Common myeloid progenitor, CD34-positive (primary cell): ENCODE data around the gene NMNAT2.

ENCODE experiments used
- CTCF ChIA-PET: fragments of 350-600 bp; sonication (Branson Sonifier 250); formaldehyde crosslinking; loops from one replicate; lab custom pipeline; 2021; ENCODE audit warnings: antibody characterized with exemption; lab: Charles Lee
- POLR2A ChIA-PET: fragments of 350-600 bp; sonication (Branson Sonifier 250); formaldehyde crosslinking; loops from one replicate; lab custom pipeline; 2021; ENCODE audit warnings: antibody characterized with exemption; lab: Charles Lee
- DNase-seq, 3 donors: peaks; one replicate each; pipeline versions ENCODE4 v3.0.0 to v3.0.0-alpha.2; 2013
- H3K27ac ChIP-seq, 2 experiments: 1 replicate in 1 of 2; 2 replicates in 1 of 2; pipeline ENCODE4 v1.7.0; 2013; ENCODE audit warnings: inconsistent platforms in 2 of 2, low read length in 2 of 2, mild to moderate bottlenecking in 2 of 2, low read depth in 1 of 2, moderate library complexity in 1 of 2; ENCODE audit not compliant: severe bottlenecking in 2 of 2, insufficient read depth in 1 of 2, poor library complexity in 1 of 2
- H3K27me3 ChIP-seq, 5 experiments: replicated peaks in 2 of 5; 1 replicate in 3 of 5; 2 replicates in 2 of 5; pipeline versions ENCODE4 v1.6.1 to v1.7.0; 2013; ENCODE audit warnings: low read length in 4 of 5, mild to moderate bottlenecking in 2 of 5, moderate library complexity in 2 of 5, inconsistent platforms in 1 of 5; ENCODE audit not compliant: insufficient read depth in 5 of 5, control insufficient read depth in 4 of 5
- H3K36me3 ChIP-seq, 4 experiments: 1 replicate in 2 of 4; 2 replicates in 2 of 4; pipeline versions ENCODE4 v1.6.1 to v1.7.0; 2013; ENCODE audit warnings: low read length in 3 of 4, control low read depth in 1 of 4, mild to moderate bottlenecking in 1 of 4; ENCODE audit not compliant: control insufficient read depth in 4 of 4, insufficient read depth in 4 of 4
- H3K4me1 ChIP-seq, 4 experiments: 1 replicate in 3 of 4; 2 replicates in 1 of 4; pipeline versions ENCODE4 v1.6.1 to v1.7.1; 2013; ENCODE audit warnings: low read length in 3 of 4, mild to moderate bottlenecking in 3 of 4, control low read depth in 1 of 4, inconsistent platforms in 1 of 4, moderate library complexity in 1 of 4; ENCODE audit not compliant: control insufficient read depth in 4 of 4, insufficient read depth in 4 of 4; ENCODE audit errors: control extremely low read depth in 1 of 4
- H3K4me3 ChIP-seq, 7 experiments: 1 replicate in 4 of 7; 2 replicates in 3 of 7; pipeline versions ENCODE4 v1.5.1 to v1.7.0; 2013; ENCODE audit warnings: mild to moderate bottlenecking in 7 of 7, low read length in 6 of 7, moderate library complexity in 6 of 7, inconsistent platforms in 2 of 7, low read depth in 2 of 7, control low read depth in 1 of 7; ENCODE audit not compliant: insufficient read depth in 4 of 7, control insufficient read depth in 1 of 7; ENCODE audit errors: extremely low read depth in 1 of 7
- H3K9me3 ChIP-seq, 5 experiments: 1 replicate in 4 of 5; 2 replicates in 1 of 5; pipeline versions ENCODE4 v1.6.1 to v1.7.1; 2013; ENCODE audit warnings: low read length in 4 of 5, mild to moderate bottlenecking in 2 of 5, inconsistent platforms in 1 of 5, low read depth in 1 of 5, moderate library complexity in 1 of 5; ENCODE audit not compliant: control insufficient read depth in 4 of 5, insufficient read depth in 2 of 5; ENCODE audit errors: control extremely low read depth in 1 of 5
- whole genome bisulfite sequencing: methylation state at CpG from one replicate; pipeline ENCODE4 v1.1.5; 2013; ENCODE audit not compliant: insufficient coverage; 5-methylcytosine and 5-hydroxymethylcytosine counted together

NMNAT2 gene

DNA sequence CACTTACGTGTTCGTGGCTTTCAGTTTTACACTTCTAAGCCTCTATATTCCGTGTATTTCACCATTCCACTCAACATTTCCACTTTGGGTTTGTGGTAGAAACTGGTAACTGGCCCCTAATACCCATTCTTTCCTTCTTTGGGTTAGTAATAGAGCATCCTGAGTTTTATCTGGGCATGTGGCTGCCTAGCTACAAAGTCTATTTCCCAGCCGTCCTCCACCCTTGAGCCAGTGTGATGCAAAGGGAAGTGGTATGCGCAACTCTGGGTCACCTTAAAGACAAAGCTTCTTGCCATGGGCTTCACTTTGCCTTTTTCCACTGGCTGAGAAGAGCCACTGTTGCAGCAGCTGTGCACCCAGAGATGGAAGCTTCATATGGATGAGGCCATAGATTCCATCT is 158.3 kb downstream of the NMNAT2 start:
- H3K27me3 ChIP-seq = peaks cover 0 to 5% (median 2%) of the 10 kb centered on the region in 5 experiments
- DNase-seq = no peak
- H3K4me1 ChIP-seq = peaks cover 0 to 4% (median 0%) of the 10 kb centered on the region in 4 experiments
- WGBS = 98% methylated on average over 5 of the region's 5 CpGs
- H3K4me3 ChIP-seq = no peak overlapping the region
- no peak overlapping the region for H3K27ac ChIP-seq
- H3K36me3 ChIP-seq = no peaks in the 10 kb centered on the region
- POLR2A ChIA-PET = no interaction called here
- CTCF ChIA-PET = interaction anchor here (1.1 to 1.5 kb wide), 2 partner anchors 25 to 297 kb away, joined by 3 to 5 read pairs; no protein-coding TSS in a partner anchor
- peaks cover 0 to 5% (median under 1%) of the 10 kb centered on the region in 5 experiments for H3K9me3 ChIP-seq

DNA sequence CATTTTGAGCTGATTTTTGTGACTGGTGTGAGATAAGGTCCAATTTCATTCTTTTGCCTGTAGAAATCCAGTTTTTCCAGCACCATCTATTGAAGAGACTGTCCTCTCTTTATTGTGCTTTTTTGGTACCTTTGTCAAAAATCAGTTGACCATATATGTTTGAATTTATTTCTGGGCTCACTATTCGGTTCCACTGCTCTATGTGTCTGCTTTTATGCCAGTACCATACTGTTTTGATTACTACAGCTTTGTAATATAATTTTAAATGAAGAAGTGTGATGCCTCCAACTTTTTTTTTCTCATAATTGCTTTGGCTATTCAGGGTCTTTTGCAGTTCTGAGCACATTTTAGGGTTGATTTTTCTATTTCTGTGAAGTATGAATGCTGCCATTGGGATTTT is 163.1 kb downstream of the NMNAT2 start:
- Histone ChIP-seq H3K27ac (no peak overlapping the region), H3K4me1 (peaks cover 0 to 4% (median 0%) of the 10 kb centered on the region in 4 experiments), H3K4me3 (no peak overlapping the region), H3K27me3 (peaks cover 0 to 5% (median 3%) of the 10 kb centered on the region in 5 experiments), H3K9me3 (peaks cover 0 to 6% (median 2%) of the 10 kb centered on the region in 5 experiments), H3K36me3 (no peaks in the 10 kb centered on the region)
- DNase-seq = no peak
- CTCF ChIA-PET = interaction anchor here (0.7 kb wide), 1 partner anchor 29 kb away, joined by 4 read pairs; no protein-coding TSS in a partner anchor
- POLR2A ChIA-PET = no interaction called here
- no CpG with 5 or more reads among the region's 1 CpG for WGBS

DNA sequence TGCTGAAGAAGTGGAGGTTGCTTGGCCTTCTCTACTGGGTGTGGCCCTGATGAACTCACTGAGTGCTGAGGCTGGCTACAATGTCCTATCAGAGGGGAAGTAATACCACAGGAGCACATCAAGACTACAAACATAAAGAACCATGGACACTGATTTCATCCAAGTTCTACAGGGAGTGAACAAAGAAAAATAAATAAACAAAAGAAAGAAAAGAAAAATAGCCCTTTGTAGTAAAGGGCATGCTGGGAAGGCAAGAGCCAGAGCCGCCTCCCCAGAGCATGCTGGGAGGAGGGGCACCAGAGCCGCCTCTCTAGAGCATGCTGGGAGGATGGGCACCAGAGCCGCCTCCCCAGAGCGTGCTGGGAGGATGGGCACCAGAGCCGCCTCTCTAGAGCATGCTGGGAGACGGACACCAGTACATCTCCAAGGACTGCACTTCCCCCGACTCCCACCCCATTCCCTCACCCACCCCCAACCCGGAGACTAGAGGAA is 166.2 kb downstream of the NMNAT2 start:
- no peaks in the 10 kb centered on the region for H3K36me3 ChIP-seq
- H3K27ac ChIP-seq = no peak overlapping the region
- H3K9me3 ChIP-seq = peaks cover 0 to 6% (median 2%) of the 10 kb centered on the region in 5 experiments
- CTCF ChIA-PET = no interaction called here
- no peak overlapping the region for H3K4me3 ChIP-seq
- WGBS = 100% methylated on average over 4 of the region's 8 CpGs
- no peaks in the 10 kb centered on the region for H3K4me1 ChIP-seq
- POLR2A ChIA-PET = no interaction called here
- peaks cover 0 to 11% (median 0%) of the 10 kb centered on the region in 5 experiments for H3K27me3 ChIP-seq
- DNase-seq = no peak

DNA sequence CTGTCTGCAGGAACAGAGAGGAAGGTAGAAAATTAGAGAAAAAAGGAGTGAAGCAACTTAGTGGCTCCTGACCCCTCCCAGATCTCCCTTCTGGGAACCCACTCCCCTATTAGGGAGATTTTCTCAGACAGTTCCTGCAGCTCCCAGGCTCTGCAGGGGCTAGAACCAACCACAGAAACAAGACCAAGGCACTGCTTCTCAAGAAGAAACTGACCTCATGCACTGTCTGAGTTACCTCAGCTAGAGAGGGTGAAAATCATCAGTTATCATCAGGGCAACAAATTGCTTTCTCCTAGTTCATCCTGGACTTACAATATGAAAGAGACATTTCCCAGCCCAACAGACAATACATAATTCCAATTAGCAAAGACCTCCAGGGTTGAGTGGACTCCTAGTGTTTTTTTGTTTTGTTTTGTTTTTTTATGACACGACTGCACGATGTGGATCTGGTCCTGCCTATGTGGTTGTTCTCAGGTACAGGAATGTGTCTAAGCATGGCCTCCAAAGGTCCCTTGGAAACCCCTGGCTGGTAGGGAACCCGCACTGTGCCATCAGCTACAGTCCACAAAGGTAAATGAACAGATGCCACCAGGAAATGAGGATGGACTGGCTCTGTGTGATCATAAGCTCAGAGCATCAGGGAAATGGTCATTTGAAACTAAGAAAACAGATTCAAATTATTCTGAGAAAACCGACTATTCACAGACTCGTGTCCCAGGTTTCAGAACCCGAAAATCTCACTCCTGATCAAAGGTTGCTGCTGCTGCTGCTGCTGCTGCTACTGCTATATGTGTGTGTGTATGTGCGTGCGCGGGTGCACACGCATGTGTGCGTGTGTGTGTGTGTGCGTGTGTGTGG is 166.8 kb downstream of the NMNAT2 start:
- Histone ChIP-seq H3K27ac (no peak overlapping the region), H3K27me3 (peaks cover 0 to 11% (median 0%) of the 10 kb centered on the region in 5 experiments), H3K36me3 (no peaks in the 10 kb centered on the region), H3K9me3 (peaks cover 0 to 6% (median 2%) of the 10 kb centered on the region in 5 experiments), H3K4me3 (no peak overlapping the region), H3K4me1 (no peaks in the 10 kb centered on the region)
- POLR2A ChIA-PET = no interaction called here
- 98% methylated on average over 6 of the region's 12 CpGs for WGBS
- CTCF ChIA-PET = no interaction called here
- no peak for DNase-seq

DNA sequence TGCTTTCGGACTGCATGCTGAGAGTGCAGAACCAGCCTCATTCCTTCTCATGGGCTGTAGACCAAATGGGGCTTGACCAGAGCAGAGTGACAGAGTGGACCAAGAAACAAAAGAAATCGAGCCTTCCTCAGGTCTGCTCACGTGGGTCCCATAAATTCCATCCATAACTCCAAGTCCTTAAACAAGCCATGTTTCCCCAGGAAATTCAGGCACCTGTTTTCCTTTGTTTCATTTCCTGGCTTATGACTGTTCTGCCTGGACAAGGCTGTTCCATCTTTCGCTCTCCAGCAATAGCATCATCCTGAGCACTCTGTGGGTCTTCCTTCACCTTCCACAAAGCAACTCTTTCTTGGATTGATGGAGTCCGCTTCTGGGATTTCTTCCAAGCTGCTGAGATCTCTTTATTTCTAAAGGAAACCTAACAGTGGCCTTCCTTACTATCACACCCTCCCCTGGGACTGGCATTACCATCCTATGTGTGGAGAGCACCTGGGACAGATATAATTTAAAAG is 168.2 kb downstream of the NMNAT2 start:
- POLR2A ChIA-PET = no interaction called here

DNA sequence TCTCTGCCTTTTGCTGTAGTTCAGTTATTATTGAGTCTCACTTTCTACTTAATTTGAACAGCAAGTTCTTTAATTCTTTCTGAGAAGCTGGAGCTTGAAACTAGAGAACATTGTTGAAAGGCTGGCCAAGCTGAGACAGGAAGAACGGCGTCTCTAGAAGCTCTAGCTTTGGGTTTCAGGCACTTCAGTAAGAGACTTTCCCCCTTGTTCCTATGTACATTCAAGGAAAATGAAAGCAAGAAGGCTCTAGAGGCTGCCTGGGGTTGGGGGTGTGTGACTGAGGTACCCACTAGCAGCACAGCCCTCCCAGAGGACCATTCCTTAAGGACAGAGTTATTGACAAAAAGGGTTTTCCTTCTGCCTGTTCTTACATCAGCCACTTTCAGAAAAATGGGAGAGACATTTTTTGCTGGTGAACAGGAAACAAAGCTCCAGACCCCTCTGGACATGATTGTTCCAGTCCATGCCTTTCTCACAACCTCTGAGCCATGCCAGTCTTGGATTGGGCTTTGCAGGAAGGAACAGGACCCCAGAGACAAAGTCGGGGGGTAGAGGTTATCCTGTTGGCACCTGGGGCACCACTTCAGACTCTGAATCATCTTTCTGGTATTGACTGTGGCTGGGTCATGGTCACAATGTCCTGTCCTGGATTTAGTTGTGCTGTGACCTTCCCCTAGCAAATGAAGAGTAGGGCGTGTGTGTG is 169.0 kb downstream of the NMNAT2 start:
- ChIA-PET CTCF (interaction anchor here (1.1 kb wide), 1 partner anchor 9 kb away, joined by 4 read pairs; no protein-coding TSS in a partner anchor), POLR2A (no interaction called here)
- Histone ChIP-seq H3K4me3 (no peak overlapping the region), H3K9me3 (peaks cover 0 to 2% (median 0%) of the 10 kb centered on the region in 5 experiments), H3K36me3 (no peaks in the 10 kb centered on the region), H3K4me1 (no peaks in the 10 kb centered on the region), H3K27ac (no peak overlapping the region), H3K27me3 (peaks cover 0 to 14% (median 0%) of the 10 kb centered on the region in 5 experiments)
- WGBS = no CpG with 5 or more reads among the region's 4 CpGs
- DNase-seq = no peak

More for the DNA sequence above, 168.2 kb downstream of the NMNAT2 start:
- no peak for DNase-seq
- H3K4me3 ChIP-seq = no peak overlapping the region
- WGBS = 96% methylated on average over 5 of the region's 5 CpGs
- no peaks in the 10 kb centered on the region for H3K36me3 ChIP-seq
- CTCF ChIA-PET = no interaction called here
- H3K9me3 ChIP-seq = peaks cover 0 to 4% (median 2%) of the 10 kb centered on the region in 5 experiments
- peaks cover 0 to 11% (median 0%) of the 10 kb centered on the region in 5 experiments for H3K27me3 ChIP-seq
- no peak overlapping the region for H3K27ac ChIP-seq
- H3K4me1 ChIP-seq = no peaks in the 10 kb centered on the region
